Urinary bladder (tissue), 4 donors: ENCODE measurements around the gene MPRIP. TPM values are rescaled to one million over a fixed set of nuclear protein-coding genes. Genes with fewer than 3 reads are reported as not detected.
"Not testable (repeated sequence)": the region's sequence is repeated elsewhere in the genome, so short reads cannot be mapped to it uniquely, and the experiment has no call there.

ENCODE experiments used
- DNase-seq: peaks from one replicate; pipeline ENCODE4 v3.0.0-alpha.2; 2015; ENCODE audit errors: extremely low spot score
- H3K27ac ChIP-seq: one replicate; pipeline ENCODE4 v1.5.1; 2013; ENCODE audit warnings: low read depth, mild to moderate bottlenecking, moderate library complexity
- H3K36me3 ChIP-seq: one replicate; pipeline ENCODE4 v1.6.1; 2013; ENCODE audit warnings: mild to moderate bottlenecking, moderate library complexity; ENCODE audit not compliant: insufficient read depth
- H3K4me1 ChIP-seq: one replicate; pipeline ENCODE4 v1.6.1; 2013; ENCODE audit warnings: mild to moderate bottlenecking, moderate library complexity; ENCODE audit not compliant: insufficient read depth
- H3K4me3 ChIP-seq: one replicate; pipeline ENCODE4 v1.5.1; 2013; ENCODE audit warnings: low read depth, low read length
- WGBS: extraction: QIAGEN DNeasy Blood & Tissue Kit; methylation state at CpG from one replicate; pipeline ENCODE4 v1.1.7; 2013; 5-methylcytosine and 5-hydroxymethylcytosine counted together
- polyA plus RNA-seq: library from polyadenylated mRNA; stranded (reverse); fragments of 200-250 nt; gene quantifications from one replicate; pipeline ENCODE4 v1.2.3, GENCODE V29; 2013
- total RNA-seq: library from RNA; depleted of rRNA; stranded (reverse); fragments of >200 nt; gene quantifications from one replicate; pipeline ENCODE4 v1.2.3, GENCODE V29; 2014
- donor health status: healthy with polysubstance abuse.
- donor health status: healthy.

The MPRIP gene
- total and polyA plus RNA-seq, 2 donors = 91.4 to 158 TPM

DNA sequence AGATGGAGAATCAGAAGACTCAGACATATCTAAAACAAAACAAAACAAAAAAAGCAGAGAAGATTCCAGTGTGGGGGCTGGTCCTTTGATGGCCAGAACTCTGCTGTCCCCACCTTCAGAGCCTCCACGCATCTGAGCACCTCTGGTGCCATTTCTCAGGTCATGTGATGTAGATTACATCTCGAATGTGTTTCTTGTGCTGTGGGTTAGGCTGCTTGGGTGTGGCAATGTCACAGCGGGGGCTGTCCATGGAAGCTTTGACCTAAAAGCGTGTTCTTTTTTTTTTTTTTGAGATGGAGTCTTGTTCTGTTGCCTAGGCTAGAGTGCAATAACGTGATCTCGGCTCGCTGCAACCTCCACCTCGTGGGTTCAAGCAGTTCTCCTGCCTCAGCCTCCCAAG lies 112.7 kb downstream of the MPRIP start:
- H3K36me3 ChIP-seq = peaks cover 2% of the 10 kb centered on the region
- no peak overlapping the region for H3K27ac ChIP-seq
- no peaks in the 10 kb centered on the region for H3K4me1 ChIP-seq
- no peak overlapping the region for H3K4me3 ChIP-seq
- WGBS = 87% methylated on average over 8 of the region's 8 CpGs
- DNase-seq = no peak

DNA sequence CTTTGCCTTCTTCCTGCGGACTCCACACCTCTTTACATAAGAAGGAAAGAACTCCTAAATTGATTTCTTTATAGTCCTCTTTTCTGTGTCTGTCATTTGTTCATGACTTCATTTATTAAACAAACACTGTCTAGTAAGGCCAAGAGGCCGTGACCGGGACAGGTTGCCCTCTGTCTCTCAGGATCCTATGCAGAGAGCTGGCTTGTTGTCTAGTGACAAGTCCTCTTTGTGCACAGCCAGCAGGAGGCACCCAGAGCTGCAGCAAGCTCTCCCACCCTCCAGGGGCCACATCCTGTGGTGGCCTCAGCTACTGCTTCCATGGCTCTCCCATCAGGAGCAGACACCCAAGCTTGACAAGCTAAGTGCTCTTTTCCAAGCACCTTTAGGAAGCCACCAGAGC lies 113.3 kb downstream of the MPRIP start:
- 96% methylated on average over 3 of the region's 3 CpGs for WGBS
- no peak for DNase-seq
- no peak overlapping the region for H3K4me3 ChIP-seq
- no peaks in the 10 kb centered on the region for H3K4me1 ChIP-seq
- no peak overlapping the region for H3K27ac ChIP-seq
- peaks cover 2% of the 10 kb centered on the region for H3K36me3 ChIP-seq

DNA sequence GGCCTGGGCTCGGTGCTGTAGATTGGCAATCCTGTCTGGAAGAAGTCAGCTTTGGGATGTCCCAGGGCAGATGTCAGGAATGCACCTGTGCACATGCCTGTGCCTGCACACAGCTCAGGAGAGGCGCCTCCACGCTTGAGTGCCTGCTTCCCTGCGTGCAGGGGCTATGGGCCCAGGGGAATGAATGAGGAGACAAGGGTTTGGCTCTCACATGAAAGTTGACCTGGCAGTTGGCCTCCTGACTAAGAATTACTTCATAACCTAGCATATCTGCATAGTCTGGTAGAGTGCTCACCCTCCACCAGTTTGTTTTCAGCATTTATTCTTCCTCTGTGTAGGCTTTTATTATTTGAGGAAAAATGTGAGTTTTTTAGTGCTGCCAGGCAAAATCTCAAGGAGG lies 113.8 kb downstream of the MPRIP start:
- Histone ChIP-seq H3K4me3 (no peak overlapping the region), H3K4me1 (no peaks in the 10 kb centered on the region), H3K27ac (no peak overlapping the region), H3K36me3 (peaks cover 2% of the 10 kb centered on the region)
- whole genome bisulfite sequencing = 83% methylated on average over 4 of the region's 4 CpGs
- DNase-seq = no peak

GRCh38 chr17:17156511-17156910 lies 114.3 kb downstream of the MPRIP start:
- Histone ChIP-seq H3K4me1 (no peaks in the 10 kb centered on the region), H3K27ac (no peak overlapping the region), H3K4me3 (no peak overlapping the region), H3K36me3 (peaks cover 2% of the 10 kb centered on the region)
- 87% methylated on average over 10 of the region's 10 CpGs for WGBS
- no peak for DNase-seq

GRCh38 chr17:17157041-17157440 lies 114.8 kb downstream of the MPRIP start:
- H3K4me1 ChIP-seq = no peaks in the 10 kb centered on the region
- peaks cover 2% of the 10 kb centered on the region for H3K36me3 ChIP-seq
- H3K27ac ChIP-seq = no peak overlapping the region
- WGBS = 91% methylated on average over 6 of the region's 6 CpGs
- no peak overlapping the region for H3K4me3 ChIP-seq
- DNase-seq = no peak

DNA sequence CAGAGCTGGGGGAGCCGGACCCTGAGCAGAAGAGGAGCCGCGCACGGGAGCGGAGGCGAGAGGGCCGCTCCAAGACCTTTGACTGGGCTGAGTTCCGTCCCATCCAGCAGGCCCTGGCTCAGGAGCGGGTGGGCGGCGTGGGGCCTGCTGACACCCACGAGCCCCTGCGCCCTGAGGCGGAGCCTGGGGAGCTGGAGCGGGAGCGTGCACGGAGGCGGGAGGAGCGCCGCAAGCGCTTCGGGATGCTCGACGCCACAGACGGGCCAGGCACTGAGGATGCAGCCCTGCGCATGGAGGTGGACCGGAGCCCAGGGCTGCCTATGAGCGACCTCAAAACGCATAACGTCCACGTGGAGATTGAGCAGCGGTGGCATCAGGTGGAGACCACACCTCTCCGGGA lies 116.2 kb downstream of the MPRIP start:
- H3K4me1 ChIP-seq, H3K27ac ChIP-seq, DNase-seq, H3K4me3 ChIP-seq, H3K36me3 ChIP-seq: not testable (repeated sequence)
- WGBS = 94% methylated on average over 33 of the region's 33 CpGs

DNA sequence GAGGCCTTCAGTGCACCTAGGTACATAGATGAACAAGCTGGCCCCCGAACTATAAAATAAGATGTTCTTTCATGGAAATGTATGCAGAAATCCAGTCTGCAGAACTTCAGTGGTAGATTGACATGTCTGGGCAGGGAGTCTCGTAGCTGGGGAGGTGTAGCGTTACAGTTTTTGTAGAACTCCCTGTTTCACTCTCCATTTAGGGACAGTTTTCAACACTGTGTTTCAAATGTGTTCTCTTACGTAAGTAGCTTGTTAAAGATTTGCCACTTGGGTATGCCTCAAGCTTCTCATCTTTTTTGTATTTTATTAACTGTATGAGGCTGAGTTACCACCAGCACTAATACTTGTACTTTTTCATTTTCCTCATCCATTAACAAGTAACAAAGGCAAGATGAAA lies 117.3 kb downstream of the MPRIP start:
- Histone ChIP-seq H3K4me3 (no peak overlapping the region), H3K27ac (no peak overlapping the region), H3K36me3 (peaks cover 4% of the 10 kb centered on the region), H3K4me1 (no peaks in the 10 kb centered on the region)
- WGBS = 93% methylated on average over 4 of the region's 4 CpGs
- no peak for DNase-seq

- Histone ChIP-seq H3K36me3 (peaks cover 2% of the 10 kb centered on the region), H3K4me3 (no peak overlapping the region), H3K27ac (no peak overlapping the region), H3K4me1 (no peaks in the 10 kb centered on the region)
- WGBS = 82% methylated on average over 6 of the region's 6 CpGs
- no peak for DNase-seq
Observed at GRCh38 chr17:17161121-17161520, 118.9 kb downstream of the MPRIP start.

- Histone ChIP-seq H3K4me1 (no peaks in the 10 kb centered on the region), H3K36me3 (peaks cover 2% of the 10 kb centered on the region), H3K4me3 (no peak overlapping the region), H3K27ac (no peak overlapping the region)
- DNase-seq = no peak
- WGBS = 95% methylated on average over 4 of the region's 4 CpGs
Observed at GRCh38 chr17:17161759-17162158, 119.5 kb downstream of the MPRIP start.

DNA sequence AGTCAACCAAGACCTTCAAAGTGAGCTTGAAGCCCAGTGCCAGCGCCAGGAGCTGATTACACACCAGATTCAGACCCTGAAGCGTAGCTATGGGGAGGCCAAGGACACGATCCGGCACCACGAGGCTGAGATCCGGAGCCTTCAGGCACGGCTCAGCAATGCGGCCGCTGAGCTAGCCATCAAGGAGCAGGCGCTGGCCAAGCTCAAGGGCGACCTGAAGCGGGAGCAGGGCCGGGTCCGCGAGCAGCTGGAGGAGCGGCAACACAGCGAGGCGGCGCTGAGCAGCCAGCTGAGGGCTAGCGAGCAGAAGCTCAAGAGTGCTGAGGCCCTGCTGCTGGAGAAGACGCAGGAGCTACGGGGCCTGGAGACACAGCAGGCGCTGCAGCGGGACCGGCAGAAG lies 121.9 kb downstream of the MPRIP start:
- no peak overlapping the region for H3K4me3 ChIP-seq
- H3K36me3 ChIP-seq = peaks cover 2% of the 10 kb centered on the region
- no peak overlapping the region for H3K27ac ChIP-seq
- DNase-seq = no peak
- 95% methylated on average over 25 of the region's 25 CpGs for WGBS
- H3K4me1 ChIP-seq = no peaks in the 10 kb centered on the region

DNA sequence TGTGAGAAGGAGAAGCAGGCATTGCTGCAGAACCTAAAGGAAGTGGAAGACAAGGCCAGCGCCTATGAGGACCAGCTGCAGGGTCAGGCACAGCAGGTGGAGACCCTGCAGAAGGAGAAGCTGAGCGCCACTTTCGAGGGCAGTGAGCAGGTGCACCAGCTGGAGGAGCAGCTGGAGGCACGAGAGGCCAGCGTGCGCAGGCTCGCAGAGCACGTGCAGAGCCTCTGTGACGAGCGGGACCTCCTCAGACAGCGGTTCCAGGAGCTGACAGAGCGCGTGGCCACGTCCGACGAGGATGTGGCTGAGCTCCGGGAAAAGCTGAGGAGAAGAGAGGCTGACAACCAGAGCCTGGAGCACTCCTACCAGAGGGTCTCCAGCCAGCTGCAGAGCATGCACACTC lies 122.4 kb downstream of the MPRIP start:
- Histone ChIP-seq H3K27ac (no peak overlapping the region), H3K36me3 (peaks cover 2% of the 10 kb centered on the region)
- WGBS = 93% methylated on average over 17 of the region's 17 CpGs

GRCh38 chr17:17165666-17166308 lies 123.5 kb downstream of the MPRIP start:
- WGBS = 94% methylated on average over 23 of the region's 23 CpGs
- H3K36me3 ChIP-seq = peaks cover 2% of the 10 kb centered on the region
- H3K4me1 ChIP-seq = no peaks in the 10 kb centered on the region
- H3K4me3 ChIP-seq = no peak overlapping the region
- no peak for DNase-seq
- no peak overlapping the region for H3K27ac ChIP-seq

More for the DNA sequence above, 122.4 kb downstream of the MPRIP start:
- no peaks in the 10 kb centered on the region for H3K4me1 ChIP-seq
- DNase-seq = no peak
- no peak overlapping the region for H3K4me3 ChIP-seq

- H3K36me3 ChIP-seq = peaks cover 2% of the 10 kb centered on the region
- no peak overlapping the region for H3K27ac ChIP-seq
- 92% methylated on average over 8 of the region's 8 CpGs for WGBS
- no peak for DNase-seq
- H3K4me1 ChIP-seq = no peaks in the 10 kb centered on the region
- no peak overlapping the region for H3K4me3 ChIP-seq
Observed at GRCh38 chr17:17166446-17166845, 124.2 kb downstream of the MPRIP start.

GRCh38 chr17:17167356-17167755 lies 125.1 kb downstream of the MPRIP start:
- Histone ChIP-seq H3K27ac (no peak overlapping the region), H3K4me3 (no peak overlapping the region), H3K36me3 (peaks cover 2% of the 10 kb centered on the region), H3K4me1 (no peaks in the 10 kb centered on the region)
- 91% methylated on average over 10 of the region's 10 CpGs for WGBS
- DNase-seq = no peak

DNA sequence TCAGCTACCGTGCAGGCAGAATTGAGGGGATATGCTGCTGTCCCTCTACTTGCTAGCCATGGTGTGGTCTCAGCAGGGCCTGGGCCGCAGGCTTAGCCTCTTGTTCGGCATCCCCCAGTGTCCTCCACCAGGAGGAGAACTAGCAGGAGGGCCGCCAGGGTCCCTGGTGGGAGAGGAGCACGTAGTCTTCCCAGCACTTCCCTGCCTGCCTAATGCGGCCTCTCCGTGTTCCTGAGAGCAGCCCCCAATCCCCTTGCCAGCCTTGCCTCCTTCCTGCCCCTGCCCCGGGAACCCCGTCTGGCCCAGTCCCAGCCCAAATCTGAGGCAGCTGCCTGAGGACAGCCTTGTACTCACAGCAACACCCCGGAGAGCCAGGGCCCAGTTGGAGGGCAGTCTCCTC lies 125.7 kb downstream of the MPRIP start:
- H3K4me1 ChIP-seq = no peaks in the 10 kb centered on the region
- WGBS = 89% methylated on average over 10 of the region's 10 CpGs
- H3K36me3 ChIP-seq = peaks cover 2% of the 10 kb centered on the region
- H3K4me3 ChIP-seq = no peak overlapping the region
- no peak for DNase-seq
- no peak overlapping the region for H3K27ac ChIP-seq
